Mucosa of descending colon (tissue), 3 donors: ENCODE data around the gene DST. TPM values are rescaled to one million over a fixed set of nuclear protein-coding genes. Genes with fewer than 3 reads are reported as not detected.

Experiments
- ATAC-seq: fragments of 200-7000 bp; cut with Tn5 transposase; one replicate; pipeline ENCODE4 v1.9.1; 2020; ENCODE audit warnings: mild to moderate bottlenecking, moderate library complexity
- DNase-seq, 3 donors: peaks; one replicate each; pipeline ENCODE4 v3.0.0-alpha.2; 2020
- H3K36me3 ChIP-seq: fragments of 200-600 bp; one replicate; pipeline ENCODE4 v1.8.0; 2021; ENCODE audit warnings: low read depth, mild to moderate bottlenecking
- H3K4me1 ChIP-seq: fragments of 200-600 bp; one replicate; pipeline ENCODE4 v1.8.0; 2021; ENCODE audit warnings: low read depth, mild to moderate bottlenecking
- H3K4me3 ChIP-seq: fragments of 200-600 bp; one replicate; pipeline ENCODE4 v1.8.0; 2021; ENCODE audit warnings: mild to moderate bottlenecking
- H3K9me3 ChIP-seq: fragments of 200-600 bp; one replicate; pipeline ENCODE4 v1.8.0; 2021; ENCODE audit warnings: mild to moderate bottlenecking
- intact Hi-C, 2 donors: fragments of 100-400 bp; cut with DNase I in 1 of 2; cut with micrococcal nuclease in 1 of 2; formaldehyde crosslinking; loops; one replicate each; pipeline versions ENCODE4 v1.11.0 to v1.11.1; 2022; cut with DNase I, micrococcal nuclease
- total RNA-seq, 3 donors: library from RNA; stranded (reverse); fragmentation: NEBNext Ultra II Directional in 2 of 3; extraction: Animal tissue kit (Norgen Biotek cat#: 25700) in 2 of 3; gene quantifications; one replicate each; pipeline versions ENCODE4 v1.2.1 to v1.2.4, GENCODE V29; 2021 to 2023
- TF ChIP-seq, protein P1 (sequence below): fragments of 200-600 bp; IDR thresholded peaks from one replicate; pipeline ENCODE4 v1.8.0; 2022; ENCODE audit warnings: antibody characterized with exemption, mild to moderate bottlenecking
- donor health status: DM: no; HTN: no; CAD: no; lungs with moderate emphysema.
- donor health status: DM: no; HTN: no; CAD: no.
- donor health status: DM: no; HTN: yes; CAD: no.

Gene DST
- total RNA-seq, 3 donors from 2014 or later = 208 to 580 (median 356) TPM

DNA sequence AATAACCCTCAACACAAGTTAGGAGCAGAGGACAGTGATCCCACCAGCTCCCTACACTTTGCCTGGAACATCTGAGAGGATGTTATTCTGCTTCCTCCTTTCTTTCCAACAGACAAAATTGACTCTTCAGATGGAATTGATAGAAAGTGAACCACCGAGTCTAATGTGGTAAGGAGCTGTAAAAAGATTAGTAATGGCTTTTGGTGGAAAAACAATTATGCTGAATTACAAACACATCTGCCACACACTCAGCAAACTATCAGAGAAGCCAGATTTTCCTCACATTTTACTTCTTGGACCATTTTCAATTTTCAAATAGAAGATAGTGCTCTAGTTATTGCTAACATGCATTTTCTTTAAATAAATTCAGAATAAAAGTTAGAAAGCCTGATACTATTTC lies 223.5 kb downstream of the DST start:
- no peak for ATAC-seq
- DNase-seq = no peak
- Histone ChIP-seq H3K4me1 (no peaks in the 10 kb centered on the region), H3K36me3 (no peaks in the 10 kb centered on the region), H3K4me3 (no peak overlapping the region), H3K9me3 (no peaks in the 10 kb centered on the region)
- TF ChIP-seq, protein P1, sequence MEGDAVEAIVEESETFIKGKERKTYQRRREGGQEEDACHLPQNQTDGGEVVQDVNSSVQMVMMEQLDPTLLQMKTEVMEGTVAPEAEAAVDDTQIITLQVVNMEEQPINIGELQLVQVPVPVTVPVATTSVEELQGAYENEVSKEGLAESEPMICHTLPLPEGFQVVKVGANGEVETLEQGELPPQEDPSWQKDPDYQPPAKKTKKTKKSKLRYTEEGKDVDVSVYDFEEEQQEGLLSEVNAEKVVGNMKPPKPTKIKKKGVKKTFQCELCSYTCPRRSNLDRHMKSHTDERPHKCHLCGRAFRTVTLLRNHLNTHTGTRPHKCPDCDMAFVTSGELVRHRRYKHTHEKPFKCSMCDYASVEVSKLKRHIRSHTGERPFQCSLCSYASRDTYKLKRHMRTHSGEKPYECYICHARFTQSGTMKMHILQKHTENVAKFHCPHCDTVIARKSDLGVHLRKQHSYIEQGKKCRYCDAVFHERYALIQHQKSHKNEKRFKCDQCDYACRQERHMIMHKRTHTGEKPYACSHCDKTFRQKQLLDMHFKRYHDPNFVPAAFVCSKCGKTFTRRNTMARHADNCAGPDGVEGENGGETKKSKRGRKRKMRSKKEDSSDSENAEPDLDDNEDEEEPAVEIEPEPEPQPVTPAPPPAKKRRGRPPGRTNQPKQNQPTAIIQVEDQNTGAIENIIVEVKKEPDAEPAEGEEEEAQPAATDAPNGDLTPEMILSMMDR = no peak
- intact Hi-C loops = no loop called here

DNA sequence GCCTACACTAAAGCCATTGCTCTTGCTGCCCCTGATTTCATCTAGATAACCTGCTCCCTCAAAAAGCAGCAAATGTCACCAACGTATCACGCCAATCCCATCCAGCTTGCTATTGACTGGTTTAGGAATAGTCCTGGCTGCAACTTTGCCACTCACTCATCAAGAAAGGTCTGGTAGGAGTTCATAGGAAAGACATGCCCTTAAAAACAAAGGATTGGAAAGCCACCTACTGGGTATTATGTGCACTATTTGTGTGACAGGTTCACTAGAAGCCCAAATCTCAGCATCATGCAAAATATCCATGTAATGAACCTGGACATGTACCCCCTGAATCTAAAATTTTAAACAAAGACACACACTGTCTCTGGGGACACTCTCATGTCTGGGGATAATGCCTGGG lies 224.9 kb downstream of the DST start:
- intact Hi-C loops = no loop called here
- no peaks in the 10 kb centered on the region for H3K36me3 ChIP-seq
- no peak for ATAC-seq
- no peak overlapping the region for H3K4me3 ChIP-seq
- DNase-seq = no peak
- no peaks in the 10 kb centered on the region for H3K4me1 ChIP-seq
- TF ChIP-seq, protein P1 = no peak
- no peaks in the 10 kb centered on the region for H3K9me3 ChIP-seq

DNA sequence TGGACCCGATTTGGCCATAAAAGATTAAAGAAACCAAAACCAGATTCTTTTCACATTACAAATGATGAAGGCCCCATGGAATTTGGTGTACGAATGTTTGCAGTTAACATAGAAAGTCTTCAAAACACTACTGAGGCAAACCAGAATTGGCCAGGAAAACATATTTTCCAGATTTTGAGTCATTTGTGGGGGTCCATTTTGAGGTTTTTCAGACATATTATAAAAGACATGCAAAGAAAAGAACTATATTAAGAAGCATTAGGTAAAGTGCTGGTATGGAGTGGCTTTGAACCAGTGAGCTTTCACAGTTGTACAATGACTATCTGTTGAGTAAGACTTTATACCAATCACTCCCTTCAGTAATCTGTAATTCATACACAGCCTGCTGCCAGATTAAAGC lies 226.4 kb downstream of the DST start:
- H3K9me3 ChIP-seq = no peaks in the 10 kb centered on the region
- intact Hi-C loops = no loop called here
- ATAC-seq = no peak
- TF ChIP-seq, protein P1 = no peak
- no peaks in the 10 kb centered on the region for H3K4me1 ChIP-seq
- no peak for DNase-seq
- H3K36me3 ChIP-seq = no peaks in the 10 kb centered on the region
- no peak overlapping the region for H3K4me3 ChIP-seq

DNA sequence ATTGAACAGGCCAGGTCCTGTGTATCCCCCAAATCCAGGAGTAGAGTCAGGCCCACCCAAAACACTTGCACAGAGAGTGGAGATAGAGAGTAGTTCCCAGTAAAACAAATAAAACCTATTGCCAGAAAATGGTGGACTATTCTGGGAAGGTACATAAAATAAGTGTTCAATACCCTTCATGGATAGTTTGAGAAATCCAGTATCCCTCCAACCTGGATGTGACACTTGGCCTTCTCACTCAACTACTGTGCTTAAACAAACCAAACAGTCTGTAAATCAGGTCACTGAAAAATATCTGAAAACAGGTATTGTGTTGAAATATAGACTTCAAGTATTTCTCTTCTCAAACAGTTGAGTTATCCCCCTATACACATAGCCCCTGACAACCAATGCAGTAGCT lies 233.7 kb downstream of the DST start:
- DNase-seq (no peak), ATAC-seq (no peak)
- intact Hi-C loops = no loop called here
- Histone ChIP-seq H3K9me3 (no peaks in the 10 kb centered on the region), H3K36me3 (no peaks in the 10 kb centered on the region), H3K4me1 (no peaks in the 10 kb centered on the region), H3K4me3 (no peak overlapping the region)
- TF ChIP-seq, protein P1 = no peak
